Stimulated activated naive CD8-positive, alpha-beta T cell treated with anti-CD3 and anti-CD28 coated beads, Interleukin-15, amount 100 ng/mL, for 72 hours (primary cell): ENCODE measurements around the gene CCND2.
A peak's percentile ranks its signal among the peaks of the same experiment; 100 is the strongest.

Experiments
- ATAC-seq: fragments of 150-1000 bp; cut with Tn5 transposase; 2 replicates; pipeline ENCODE4 v1.10.0; 2021; ENCODE audit warnings: mild to moderate bottlenecking, moderate library complexity
- DNase-seq, 2 donors: peaks; one replicate each; pipeline ENCODE4 v3.0.0; 2021 to 2022
- H3K27ac Mint-ChIP-seq, 2 donors: one replicate each; pipeline ENCODE4 v1.8.0; 2022; ENCODE audit warnings: mild to moderate bottlenecking in 2 of 2, mixed read lengths in 2 of 2, moderate library complexity in 2 of 2
- H3K27me3 Mint-ChIP-seq: one replicate; pipeline ENCODE4 v1.8.0; 2022; ENCODE audit warnings: mixed read lengths
- H3K4me1 Mint-ChIP-seq: one replicate; pipeline ENCODE4 v1.8.0; 2022; ENCODE audit warnings: mild to moderate bottlenecking, mixed read lengths
- H3K4me3 Mint-ChIP-seq, 2 donors: one replicate each; pipeline ENCODE4 v1.8.0; 2022; ENCODE audit warnings: mild to moderate bottlenecking in 2 of 2, mixed read lengths in 2 of 2, moderate library complexity in 1 of 2
- H3K9me3 Mint-ChIP-seq, 2 donors: one replicate each; pipeline ENCODE4 v1.8.0; 2022; ENCODE audit warnings: mixed read lengths in 2 of 2

The CCND2 gene

DNA sequence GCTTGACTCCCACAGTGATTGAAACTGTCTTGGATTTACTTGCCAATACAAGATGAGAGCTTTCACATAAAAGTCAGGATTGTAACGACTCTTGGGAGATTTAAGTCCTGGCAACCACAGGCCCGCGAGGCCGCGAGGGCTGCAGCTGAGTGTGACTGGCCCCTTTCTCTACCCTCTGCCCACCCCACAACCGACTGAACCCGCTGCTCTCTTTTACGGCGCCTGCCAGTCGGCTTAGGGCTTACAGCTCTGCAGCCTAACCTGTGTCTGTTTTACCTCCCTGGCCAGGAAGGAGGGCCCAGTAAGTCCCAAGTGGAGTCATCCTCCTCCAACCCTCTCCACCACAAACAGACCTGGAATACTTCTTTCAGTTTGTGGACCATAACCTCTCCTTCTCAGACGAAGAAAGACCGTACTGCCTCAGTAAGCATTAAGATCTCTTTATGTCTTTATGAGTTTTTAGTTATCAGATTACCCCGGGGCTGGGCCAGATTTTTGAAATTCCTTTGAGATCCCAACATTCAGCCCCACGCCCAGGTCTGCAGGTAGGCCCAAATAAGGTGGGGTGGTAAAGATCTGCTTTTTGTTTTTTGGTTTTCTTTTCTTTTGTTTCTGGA, 34.9 kb downstream of the CCND2 start:
- Mint-ChIP-seq H3K4me1 (peaks cover 30% of the 10 kb centered on the region), H3K4me3 (no peak overlapping the region), H3K27ac (peak overlapping the region in 1 of 2 donors; percentile 21), H3K27me3 (no peaks in the 10 kb centered on the region), H3K9me3 (no peaks in the 10 kb centered on the region)
- ATAC-seq = peak; percentile 34
- no peak for DNase-seq

DNA sequence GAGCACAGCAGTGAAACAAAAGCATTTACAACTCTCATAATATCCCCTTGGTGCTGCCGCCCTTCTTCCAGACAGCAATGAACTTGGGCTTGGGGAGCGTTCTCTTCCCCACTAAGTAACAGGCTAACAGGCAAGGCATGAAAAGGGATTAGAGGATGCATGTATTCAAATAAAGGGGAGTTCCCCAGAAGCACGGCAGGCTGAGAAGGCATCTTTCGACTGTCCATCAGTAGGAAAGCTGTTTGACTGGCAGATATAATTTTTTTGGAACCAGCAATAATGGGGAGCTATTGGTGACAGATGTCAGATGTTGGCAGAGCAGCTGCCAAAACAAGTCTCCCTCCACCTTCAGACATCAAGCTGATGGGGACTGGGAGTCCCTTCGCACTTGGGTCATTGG, 38.2 kb downstream of the CCND2 start:
- H3K9me3 Mint-ChIP-seq = no peaks in the 10 kb centered on the region
- no peak for DNase-seq

DNA sequence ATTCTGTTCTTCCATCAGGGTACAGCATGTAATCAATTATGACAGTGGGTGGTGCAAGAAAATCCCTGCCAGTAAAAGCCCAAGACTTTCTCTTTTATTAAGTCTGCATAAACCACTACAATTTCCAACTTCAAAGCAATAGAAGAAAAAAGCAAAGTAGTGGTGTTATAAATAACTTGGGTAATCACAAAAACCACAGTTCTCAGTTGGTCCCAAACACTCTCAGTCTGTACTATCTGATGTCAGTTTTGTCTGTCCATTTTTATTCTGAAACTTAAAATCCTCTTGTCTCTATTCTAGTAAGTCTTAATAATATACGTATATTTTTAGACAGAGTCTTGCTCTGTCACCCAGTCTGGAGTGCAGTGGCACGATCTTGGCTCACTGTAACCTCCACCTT, 38.7 kb downstream of the CCND2 start:
- DNase-seq (no peak), ATAC-seq (no peak)
- Mint-ChIP-seq H3K4me3 (no peak overlapping the region), H3K9me3 (no peaks in the 10 kb centered on the region), H3K4me1 (peaks cover 17% of the 10 kb centered on the region), H3K27me3 (no peaks in the 10 kb centered on the region), H3K27ac (no peak overlapping the region)

More for the DNA sequence above, 38.2 kb downstream of the CCND2 start:
- H3K27me3 Mint-ChIP-seq = no peaks in the 10 kb centered on the region
- peaks cover 17% of the 10 kb centered on the region for H3K4me1 Mint-ChIP-seq
- no peak overlapping the region for H3K27ac Mint-ChIP-seq
- no peak overlapping the region for H3K4me3 Mint-ChIP-seq
- ATAC-seq = no peak

- no peaks in the 10 kb centered on the region for H3K9me3 Mint-ChIP-seq
- DNase-seq (no peak), ATAC-seq (peak; percentile 55)
- H3K27me3 Mint-ChIP-seq = no peaks in the 10 kb centered on the region
- H3K27ac Mint-ChIP-seq = peak overlapping the region; percentile 74 to 86
- peak overlapping the region; percentile 92 to 94 for H3K4me3 Mint-ChIP-seq
- peaks cover 38% of the 10 kb centered on the region for H3K4me1 Mint-ChIP-seq
Observed at GRCh38 chr12:4320497-4320852, 46.9 kb downstream of the CCND2 start.

DNA sequence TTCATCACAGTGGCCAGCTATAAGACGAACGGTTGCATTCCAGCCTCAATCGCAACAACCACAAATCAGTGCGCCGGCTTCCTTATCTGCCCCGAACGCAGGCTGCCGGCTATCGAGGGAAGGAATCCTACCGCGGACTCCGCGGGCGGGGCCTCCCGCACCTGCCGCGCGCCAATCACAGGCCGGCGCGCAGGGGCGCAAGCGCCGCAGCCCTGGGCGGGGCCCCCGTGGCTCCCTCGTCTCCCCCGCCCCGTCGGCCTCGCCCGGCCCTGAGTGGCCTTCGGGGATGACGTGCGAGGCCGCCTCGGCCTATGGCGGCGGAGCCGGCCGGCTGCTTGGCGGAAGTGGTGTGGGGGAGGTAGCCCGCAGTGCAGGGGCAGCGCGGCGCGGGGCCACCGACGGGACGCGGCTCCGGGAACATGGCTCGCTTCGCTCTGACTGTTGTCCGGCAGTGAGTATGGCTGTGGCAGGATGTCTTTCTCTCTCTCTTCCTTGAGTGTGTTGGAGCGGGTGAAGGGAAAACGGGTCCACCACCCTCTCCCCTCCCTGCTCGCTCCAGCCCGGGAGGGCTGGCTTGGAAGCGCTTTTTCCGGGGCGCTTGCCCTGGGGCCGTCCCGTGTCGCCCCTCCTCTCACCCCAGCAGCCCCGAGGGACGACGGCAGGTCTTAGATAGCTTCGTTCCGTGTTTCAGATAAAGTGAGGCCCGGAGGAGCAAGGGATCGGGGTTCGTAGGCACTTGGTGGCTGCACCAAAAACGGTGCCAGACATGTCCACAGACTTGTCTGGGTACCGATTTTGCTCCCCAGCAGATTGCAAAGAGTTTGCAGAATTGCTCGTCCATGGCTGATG, 47.5 kb downstream of the CCND2 start, which contains the start of gene TIGAR:
TIGAR (plus strand) TSS at position 361 of the 849 bp plus-strand sequence; CDS start at position 420, 59 bp downstream.
- no peaks in the 10 kb centered on the region for H3K27me3 Mint-ChIP-seq
- H3K27ac Mint-ChIP-seq = peak within 1 kb of the TSS; percentile 91 to 98
- peaks cover 38% of the 10 kb centered on the region for H3K4me1 Mint-ChIP-seq
- no peaks in the 10 kb centered on the region for H3K9me3 Mint-ChIP-seq
- peak within 1 kb of the TSS; percentile 92 to 94 for H3K4me3 Mint-ChIP-seq
- DNase-seq (peak; percentile 93 to 94), ATAC-seq (peak; percentile 98)

DNA sequence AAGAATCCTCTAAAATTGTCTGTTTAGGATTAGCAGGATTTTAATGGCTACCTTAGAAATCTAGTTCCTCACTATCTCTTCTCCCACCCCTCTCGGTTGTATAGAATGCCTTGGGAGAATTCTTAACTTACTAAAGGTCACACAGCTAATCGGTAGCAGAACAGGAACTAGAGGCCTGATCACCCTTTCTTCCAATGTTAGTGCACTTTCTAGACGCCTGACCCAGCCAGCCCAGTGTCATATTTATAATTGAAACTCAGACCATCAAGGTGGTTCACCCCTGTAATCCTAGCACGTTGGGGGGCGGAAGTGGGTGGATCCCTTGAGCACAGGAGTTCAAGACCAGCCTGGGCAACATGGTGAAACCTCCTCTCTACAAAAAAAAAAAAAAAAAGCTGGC, 49.2 kb downstream of the CCND2 start:
- no peaks in the 10 kb centered on the region for H3K27me3 Mint-ChIP-seq
- peak overlapping the region; percentile 38 to 57 for H3K27ac Mint-ChIP-seq

More for the DNA sequence above, 49.2 kb downstream of the CCND2 start:
- Mint-ChIP-seq H3K4me1 (peaks cover 45% of the 10 kb centered on the region), H3K4me3 (peak overlapping the region; percentile 92 to 94), H3K9me3 (no peaks in the 10 kb centered on the region)
- no peak for ATAC-seq
- no peak for DNase-seq
